Heart right ventricle (tissue), 16 donors: ENCODE results near the gene SLC26A11. TPM values are rescaled to one million over a fixed set of nuclear protein-coding genes. Genes with fewer than 3 reads are reported as not detected.
"Not testable (repeated sequence)": the region's sequence is repeated elsewhere in the genome, so short reads cannot be mapped to it uniquely, and the experiment has no call there.

ENCODE experiments used
- ATAC-seq, 8 donors: fragments of 200-7000 bp; cut with Tn5 transposase; one replicate each; pipeline ENCODE4 v1.9.1; 2020; ENCODE audit warnings: mild to moderate bottlenecking in 8 of 8, moderate library complexity in 8 of 8, moderate number of reproducible peaks in 1 of 8
- DNase-seq, 2 donors: peaks; one replicate each; pipeline ENCODE4 v3.0.0-alpha.2; 2020
- H3K27ac ChIP-seq, 10 donors: fragments of 200-600 bp; sonication (generic) in 2 of 10; one replicate each; pipeline versions ENCODE4 v1.5.0 to v1.8.0; 2020 to 2022; ENCODE audit warnings: mild to moderate bottlenecking in 3 of 10
- H3K27me3 ChIP-seq, 7 donors: fragments of 200-600 bp; one replicate each; pipeline ENCODE4 v1.8.0; 2021 to 2022; ENCODE audit warnings: mild to moderate bottlenecking in 2 of 7
- H3K36me3 ChIP-seq, 9 donors: fragments of 200-600 bp; sonication (generic) in 1 of 9; one replicate each; pipeline versions ENCODE4 v1.5.0 to v1.8.0; 2020 to 2022; ENCODE audit warnings: mild to moderate bottlenecking in 2 of 9
- H3K4me1 ChIP-seq, 9 donors: fragments of 200-600 bp; sonication (generic) in 1 of 9; one replicate each; pipeline versions ENCODE4 v1.5.0 to v1.8.0; 2020 to 2022; ENCODE audit warnings: mild to moderate bottlenecking in 4 of 9
- H3K4me3 ChIP-seq, 10 donors: fragments of 200-600 bp; sonication (generic) in 2 of 10; one replicate each; pipeline versions ENCODE4 v1.5.0 to v1.8.0; 2020 to 2022; ENCODE audit warnings: mild to moderate bottlenecking in 7 of 10, moderate library complexity in 2 of 10
- H3K9me3 ChIP-seq, 11 donors: fragments of 200-600 bp in 10 of 11; sonication (generic) in 2 of 11; one replicate each; pipeline versions ENCODE4 v1.5.0 to v1.8.0; 2013 to 2022; ENCODE audit warnings: mild to moderate bottlenecking in 2 of 11, control low read depth in 1 of 11, moderate library complexity in 1 of 11
- CTCF ChIP-seq, 9 donors: fragments of 200-600 bp; sonication (generic) in 2 of 9; IDR thresholded peaks; one replicate each; pipeline versions ENCODE4 v1.5.0 to v1.8.0; 2021 to 2022; ENCODE audit warnings: antibody characterized with exemption in 9 of 9, mild to moderate bottlenecking in 5 of 9, moderate library complexity in 1 of 9
- WGBS, 2 donors: extraction: QIAGEN DNeasy Blood & Tissue Kit; methylation state at CpG; one replicate each; pipeline ENCODE4 v1.1.7; 2013; ENCODE audit warnings: inconsistent platforms in 1 of 2; 5-methylcytosine and 5-hydroxymethylcytosine counted together
- intact Hi-C, 10 donors: fragments of 100-400 bp; cut with DNase I; formaldehyde crosslinking; loops; one replicate each; pipeline versions ENCODE4 v1.11.1 to v1.14.2; 2022
- polyA plus RNA-seq, 2 donors: library from polyadenylated mRNA; stranded (reverse); fragments of 200-250 nt; gene quantifications; one replicate each; pipeline ENCODE4 v1.2.3, GENCODE V29; 2013
- total RNA-seq, 10 donors: library from RNA; stranded (reverse); fragmentation: NEBNext Ultra II Directional in 3 of 10; extraction: Animal tissue kit (Norgen Biotek cat#: 25700) in 3 of 10; gene quantifications; one replicate each; pipeline versions ENCODE4 v1.2.1 to v1.2.4, GENCODE V29; 2021 to 2023
- donor health status: Arrhythmogenic right ventricular cardiomyopathy.
- donor health status: ischemic (EF 13 %, LVEDD 7.1; RV severe dilation, severe dysfunction).
- donor health status: healthy with polysubstance abuse.
- donor health status: DM: no; HTN: yes; CAD: no.
- donor health status: DM: no; HTN: no; CAD: no.
- donor health status: ischemic (EF 25% LVEDD 6.9; RV normal size, moderate dysfunction).
- donor health status: ischemic (EF 25% LVEDD 5.7; RV mildly dilated, moderate dysfunction).
- donor health status: healthy.
- donor health status: DM: yes; HTN: yes; CAD: no.
- donor health status: Ischemic cardiomyopathy.
- donor health status: ischemic (EF 35%, LVEDD 5.7; RV mildly dilated, moderate dysfunction).
- donor health status: nonischemic (EF 11% LVEDD 7.7; RV severe dilation, severe dysfunction).
- donor health status: DM: yes; HTN: yes; CAD: no.
- donor health status: PGD.
- donor health status: ischemic (EF 29% LVEDD 5.4; RV normal size, mild dysfunction).
- donor health status: nonischemic (EF 23%, LVEDD 6.1; RV moderate dilation, normal function).

Gene SLC26A11
- total and polyA plus RNA-seq, 12 donors = 3.0 to 8.6 (median 5.1) TPM

- Histone ChIP-seq H3K36me3 (peaks cover 0 to 51% (median 0%) of the 10 kb centered on the region in 9 donors), H3K9me3 (no peaks in the 10 kb centered on the region), H3K27me3 (no peaks in the 10 kb centered on the region), H3K4me3 (no peak overlapping the region), H3K27ac (peak overlapping the region in 2 of 10 donors; percentile 20 to 93), H3K4me1 (peaks cover 0 to 32% (median 0%) of the 10 kb centered on the region in 9 donors)
- DNase-seq (no peak), ATAC-seq (no peak)
- 88 to 93% methylated on average over 21 of the region's 21 CpGs for WGBS, 2 donors
- TF ChIP-seq CTCF (IDR thresholded peaks at IDR 0.05) = no peak
- intact Hi-C loops = loop anchor here in 1 of 10 donors (10.0 kb wide), 1 partner anchor 109 kb away; the partner anchor contains the start of gene EIF4A3
Observed at GRCh38 chr17:80253631-80254395, 33.6 kb downstream of the SLC26A11 start.

GRCh38 chr17:80254396-80255251, 34.4 kb downstream of the SLC26A11 start:
- Histone ChIP-seq H3K27ac (peak overlapping the region in 3 of 10 donors; percentile 4 to 93 (median 20)), H3K27me3 (no peaks in the 10 kb centered on the region), H3K36me3 (peaks cover 0 to 43% (median 0%) of the 10 kb centered on the region in 9 donors), H3K4me1 (peaks cover 0 to 38% (median 2%) of the 10 kb centered on the region in 9 donors), H3K4me3 (peak overlapping the region in 1 of 10 donors; percentile 6), H3K9me3 (no peaks in the 10 kb centered on the region)
- intact Hi-C loops = loop anchor here in 3 of 10 donors (5.0 to 10.0 kb wide), 3 partner anchors 110 to 247 kb away; partner anchors contain the start of genes EIF4A3 (in 1 of the 3) and GAA (in 1 of the 3)
- TF ChIP-seq CTCF (IDR thresholded peaks at IDR 0.05) = no peak
- ATAC-seq = peak in 2 of 8 donors; percentile 10 to 43
- DNase-seq = no peak
- 79 to 83% methylated on average over 13 of the region's 13 CpGs for WGBS, 2 donors

- ATAC-seq (no peak), DNase-seq (no peak)
- intact Hi-C loops = loop anchor here in 3 of 10 donors (5.0 to 10.0 kb wide), 3 partner anchors 111 to 249 kb away; partner anchors contain the start of genes EIF4A3 (in 1 of the 3) and GAA (in 1 of the 3)
- peaks cover 0 to 29% (median 0%) of the 10 kb centered on the region in 9 donors for H3K36me3 ChIP-seq
- TF ChIP-seq CTCF (IDR thresholded peaks at IDR 0.05) = no peak
- WGBS, 2 donors = 94 to 99% methylated on average over 5 of the region's 5 CpGs
- no peaks in the 10 kb centered on the region for H3K9me3 ChIP-seq
- H3K27ac ChIP-seq = peak overlapping the region in 1 of 10 donors; percentile 93
- peaks cover 0 to 41% (median 5%) of the 10 kb centered on the region in 9 donors for H3K4me1 ChIP-seq
- no peak overlapping the region for H3K4me3 ChIP-seq
- no peaks in the 10 kb centered on the region for H3K27me3 ChIP-seq
Observed at GRCh38 chr17:80256034-80256350, 35.8 kb downstream of the SLC26A11 start.

- H3K27me3 ChIP-seq = no peaks in the 10 kb centered on the region
Observed at GRCh38 chr17:80257716-80258213, 37.5 kb downstream of the SLC26A11 start.

GRCh38 chr17:80258296-80258695, 38.1 kb downstream of the SLC26A11 start:
- WGBS, 2 donors = 88 to 92% methylated on average over 2 of the region's 2 CpGs
- H3K4me1 ChIP-seq = peaks cover 9 to 59% (median 25%) of the 10 kb centered on the region in 9 donors
- not testable (repeated sequence) for H3K36me3 ChIP-seq, H3K9me3 ChIP-seq, ATAC-seq, DNase-seq, H3K27me3 ChIP-seq, H3K4me3 ChIP-seq
- intact Hi-C loops = loop anchor here in 4 of 10 donors (2.0 to 10.0 kb wide), 4 partner anchors 113 to 251 kb away; partner anchors contain the start of genes GAA (in 2 of the 4) and EIF4A3 (in 1 of the 4)
- peak overlapping the region in 1 of 10 donors; percentile 96 for H3K27ac ChIP-seq

More at GRCh38 chr17:80257716-80258213, 37.5 kb downstream of the SLC26A11 start:
- no peaks in the 10 kb centered on the region for H3K9me3 ChIP-seq
- peaks cover 8 to 56% (median 21%) of the 10 kb centered on the region in 9 donors for H3K4me1 ChIP-seq
- TF ChIP-seq CTCF (IDR thresholded peaks at IDR 0.05) = no peak
- peak overlapping the region in 2 of 10 donors; percentile 9 to 14 for H3K27ac ChIP-seq
- 75 to 80% methylated on average over 14 of the region's 14 CpGs for WGBS, 2 donors
- no peak for DNase-seq
- no peak for ATAC-seq
- intact Hi-C loops = loop anchor here in 4 of 10 donors (2.0 to 10.0 kb wide), 4 partner anchors 113 to 250 kb away; partner anchors contain the start of genes GAA (in 2 of the 4) and EIF4A3 (in 1 of the 4)
- H3K36me3 ChIP-seq = peaks cover 0 to 12% (median 0%) of the 10 kb centered on the region in 9 donors
- H3K4me3 ChIP-seq = no peak overlapping the region
